GM19023 (cell line): ENCODE results near the gene PARP8.
"Not testable (repeated sequence)": the region's sequence is repeated elsewhere in the genome, so short reads cannot be mapped to it uniquely, and the experiment has no call there.

Experiments used
- ATAC-seq: cut with Tn5 transposase; IDR thresholded peaks from one replicate; pipeline ENCODE4 v1.9.1; 2021; ENCODE audit warnings: mild to moderate bottlenecking, moderate library complexity; ENCODE audit not compliant: unreplicated experiment

Gene PARP8

DNA sequence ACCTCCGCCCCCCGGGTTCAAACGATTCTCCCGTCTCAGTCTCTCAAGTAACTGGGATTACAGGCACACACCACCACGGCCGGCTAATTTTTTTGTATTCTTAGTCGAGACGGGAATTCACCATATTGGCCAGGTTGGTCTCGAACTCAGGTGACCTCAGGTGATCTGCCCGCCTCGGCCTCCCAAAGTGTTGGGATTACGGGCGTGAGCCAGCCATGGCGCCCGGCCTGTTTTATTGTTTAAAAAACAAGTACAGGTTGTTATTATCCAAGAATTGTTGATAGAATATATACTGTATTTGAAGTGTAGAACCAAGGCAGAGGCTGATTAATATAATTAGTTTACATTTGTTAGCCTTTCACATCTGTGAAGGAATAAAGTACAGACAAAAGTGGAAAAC is 8.9 kb downstream of the PARP8 start:
- no peak for ATAC-seq

- not testable (repeated sequence) for ATAC-seq
Measured at GRCh38 chr5:50679554-50679953, 13.1 kb downstream of the PARP8 start.

DNA sequence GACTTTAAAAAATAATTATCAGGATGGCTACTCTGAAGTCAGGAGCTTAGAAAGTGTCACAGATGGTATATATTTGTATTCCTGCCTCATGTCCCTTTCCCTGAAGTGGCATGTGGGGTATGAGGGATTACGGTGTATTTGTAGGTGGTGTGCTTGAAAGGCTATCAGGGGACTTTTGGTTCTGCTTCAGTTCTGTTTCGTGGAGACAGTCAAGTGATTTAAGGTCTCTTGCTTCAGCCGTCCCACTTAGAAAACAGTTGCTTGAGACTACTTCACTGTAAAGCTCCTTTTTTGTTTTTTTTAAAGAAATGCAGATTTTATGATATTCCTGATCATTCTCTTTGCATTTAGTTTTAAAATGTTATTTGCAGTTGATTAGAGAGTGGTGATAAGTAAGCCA is 18.3 kb downstream of the PARP8 start:
- no peak for ATAC-seq

- ATAC-seq: no peak
Measured at GRCh38 chr5:50687548-50687947, 21.1 kb downstream of the PARP8 start.

GRCh38 chr5:50691399-50692016 is 25.1 kb downstream of the PARP8 start:
- no peak for ATAC-seq

DNA sequence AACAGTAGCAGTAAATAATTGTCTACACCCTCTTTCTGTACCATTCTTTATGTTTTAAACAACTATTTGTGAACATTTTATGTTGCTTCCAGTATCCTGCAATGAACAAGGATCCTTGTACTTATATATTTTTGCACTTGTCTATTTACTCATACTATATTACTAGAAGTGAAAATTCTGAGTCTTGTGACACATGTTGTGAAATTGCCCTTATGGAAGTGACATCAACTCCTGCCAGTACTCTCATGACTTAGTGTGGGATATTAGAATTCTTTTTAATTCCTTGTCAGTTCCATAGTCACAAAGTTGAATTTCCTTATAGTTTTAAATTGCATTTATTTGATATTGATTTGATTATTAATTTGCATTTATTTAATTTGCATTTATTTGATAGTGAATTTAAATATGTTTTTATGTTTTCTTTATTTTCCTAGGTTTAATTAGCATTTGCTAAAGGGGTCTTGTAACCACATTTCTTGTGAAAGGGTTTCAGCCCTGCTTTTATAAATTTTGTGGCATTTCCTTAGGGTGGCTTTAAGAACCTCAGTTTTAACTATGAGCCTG is 27.7 kb downstream of the PARP8 start:
- ATAC-seq: no peak

- not testable (repeated sequence) for ATAC-seq
Measured at GRCh38 chr5:50694626-50695025, 28.2 kb downstream of the PARP8 start.

GRCh38 chr5:50697739-50698138 is 31.3 kb downstream of the PARP8 start:
- ATAC-seq: peak; percentile 82

DNA sequence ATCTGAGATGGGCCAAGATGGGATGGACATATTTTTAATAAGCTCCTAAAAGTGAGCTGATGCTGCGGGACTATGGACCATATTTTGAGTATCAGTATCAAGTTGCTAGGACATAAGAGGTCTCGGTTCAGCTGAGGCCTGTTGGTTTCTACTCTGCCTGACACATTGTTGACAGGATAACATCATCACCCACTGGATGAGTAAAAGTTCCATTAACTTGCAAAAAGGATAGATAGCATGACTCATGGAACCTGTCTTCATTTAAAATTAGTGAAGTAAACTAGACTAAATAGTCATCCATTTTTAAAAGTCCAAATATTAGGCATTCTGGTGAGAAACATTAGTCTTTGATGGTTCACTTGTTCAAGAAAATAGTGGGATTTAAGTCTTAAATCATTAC is 33.3 kb downstream of the PARP8 start:
- no peak for ATAC-seq

GRCh38 chr5:50700706-50701105 is 34.3 kb downstream of the PARP8 start:
- no peak for ATAC-seq

DNA sequence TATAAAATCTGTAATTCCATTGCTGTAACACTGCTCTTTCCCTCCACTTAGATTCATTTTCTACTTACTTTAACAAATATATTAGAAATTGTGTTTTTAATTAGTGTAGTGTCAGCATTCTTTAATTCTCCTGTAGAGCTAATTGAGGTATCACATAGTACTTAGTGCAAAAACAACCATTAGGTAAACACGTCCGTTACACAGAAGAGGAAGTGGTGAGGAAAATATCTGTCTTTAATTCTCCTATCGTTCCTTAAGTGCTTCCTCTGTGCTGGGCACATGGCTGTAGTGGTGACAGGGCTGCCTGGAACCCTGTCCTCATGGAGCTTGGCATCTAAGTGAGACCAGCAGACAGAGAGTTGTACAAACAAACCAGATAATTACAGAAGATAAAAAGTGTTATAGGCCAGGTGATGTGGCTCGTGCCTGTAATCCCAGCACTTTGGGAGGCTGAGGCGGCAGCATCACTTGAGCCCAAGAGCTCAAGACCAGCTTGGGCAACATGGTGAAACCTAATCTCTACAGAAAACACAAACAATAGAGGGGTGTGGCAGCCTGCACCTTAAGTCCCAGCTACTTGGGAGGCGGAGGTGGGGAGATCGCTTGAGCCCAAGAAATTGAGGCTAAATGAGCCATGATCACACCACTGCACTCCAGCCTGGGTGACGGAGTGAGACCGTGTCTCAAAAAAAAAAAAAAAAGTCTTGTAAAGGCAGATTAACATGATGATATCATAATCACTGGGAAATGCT is 36.4 kb downstream of the PARP8 start:
- ATAC-seq: no peak

- no peak for ATAC-seq
Measured at GRCh38 chr5:50703367-50703666, 36.9 kb downstream of the PARP8 start.

DNA sequence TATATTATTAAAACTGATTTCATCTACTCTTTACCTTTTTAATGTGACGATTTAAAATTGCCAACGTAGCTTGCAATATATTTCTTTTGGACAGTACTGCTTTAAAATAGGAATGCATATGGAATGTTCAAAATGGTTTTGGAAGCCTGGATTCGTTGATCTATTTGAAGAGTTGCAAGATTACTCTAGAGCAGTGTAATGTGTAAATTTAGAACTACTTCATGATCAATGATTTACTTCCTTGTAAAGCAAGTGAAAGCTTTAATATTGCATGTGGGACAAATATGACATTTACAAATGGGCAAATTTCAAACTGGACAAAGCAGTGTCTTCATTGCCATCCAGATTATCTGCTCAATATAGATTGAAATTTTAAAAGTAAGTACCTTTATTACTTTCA is 38.3 kb downstream of the PARP8 start:
- ATAC-seq: no peak

DNA sequence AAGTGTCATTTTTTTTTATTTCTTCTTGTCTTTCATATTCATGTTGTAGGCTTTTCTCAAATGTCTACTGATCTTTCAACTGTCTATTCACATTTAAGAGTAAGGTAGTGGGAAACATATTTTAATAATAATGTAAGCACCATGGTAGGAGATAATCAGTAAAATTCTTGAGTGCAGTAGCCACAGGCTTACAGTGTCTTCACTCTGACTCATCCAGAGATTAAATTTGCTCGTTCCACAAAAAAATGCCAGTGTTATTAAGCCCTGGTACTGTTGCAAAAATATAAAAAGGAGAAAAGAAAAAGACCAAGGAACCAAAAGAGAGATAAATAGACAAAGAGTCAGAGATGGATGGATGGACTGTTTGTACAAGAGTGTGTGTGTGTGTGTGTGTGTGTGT is 43.0 kb downstream of the PARP8 start:
- ATAC-seq: no peak

DNA sequence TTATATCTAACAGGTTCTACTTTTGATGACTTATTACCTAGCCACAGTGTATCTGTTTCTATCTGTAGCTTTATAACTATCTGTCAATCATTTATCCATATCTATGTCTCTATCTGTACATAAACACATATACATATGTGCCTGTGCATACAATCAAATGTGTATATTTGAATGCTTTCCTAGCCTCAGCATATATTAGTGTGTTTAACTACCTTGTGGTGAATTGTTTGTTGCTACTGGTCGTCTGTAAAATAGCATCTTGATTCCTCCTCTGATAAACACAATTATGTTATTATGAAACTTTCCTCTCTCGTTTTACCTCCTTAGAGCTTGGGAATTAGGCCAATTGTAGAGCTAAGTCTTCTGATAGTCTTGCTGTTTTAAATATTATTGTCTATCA is 44.4 kb downstream of the PARP8 start:
- ATAC-seq: peak; percentile 11

GRCh38 chr5:50711280-50711679 is 44.8 kb downstream of the PARP8 start:
- ATAC-seq: peak; percentile 98

GRCh38 chr5:50712479-50712878 is 46.0 kb downstream of the PARP8 start:
- ATAC-seq: no peak

GRCh38 chr5:50715001-50715400 is 48.6 kb downstream of the PARP8 start:
- ATAC-seq: no peak

DNA sequence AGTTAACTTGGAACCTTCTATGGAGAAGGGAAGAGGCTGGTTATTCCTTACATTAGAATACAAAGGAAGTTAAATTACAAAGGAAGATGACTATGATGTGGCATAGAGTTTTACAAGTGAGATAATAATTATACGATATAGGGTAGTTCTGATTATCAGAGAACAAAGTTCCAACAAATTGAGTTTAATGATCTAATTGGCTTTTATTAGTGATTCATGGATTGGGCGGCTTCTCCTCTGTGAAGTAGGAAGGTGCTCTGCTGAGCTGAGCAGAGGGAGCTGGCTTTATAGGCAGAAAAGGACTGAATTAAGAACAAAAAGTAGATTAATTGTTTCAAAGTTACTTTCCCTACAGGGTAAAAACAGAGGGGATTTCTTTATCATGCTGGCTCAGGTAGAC is 49.7 kb downstream of the PARP8 start:
- ATAC-seq: no peak

DNA sequence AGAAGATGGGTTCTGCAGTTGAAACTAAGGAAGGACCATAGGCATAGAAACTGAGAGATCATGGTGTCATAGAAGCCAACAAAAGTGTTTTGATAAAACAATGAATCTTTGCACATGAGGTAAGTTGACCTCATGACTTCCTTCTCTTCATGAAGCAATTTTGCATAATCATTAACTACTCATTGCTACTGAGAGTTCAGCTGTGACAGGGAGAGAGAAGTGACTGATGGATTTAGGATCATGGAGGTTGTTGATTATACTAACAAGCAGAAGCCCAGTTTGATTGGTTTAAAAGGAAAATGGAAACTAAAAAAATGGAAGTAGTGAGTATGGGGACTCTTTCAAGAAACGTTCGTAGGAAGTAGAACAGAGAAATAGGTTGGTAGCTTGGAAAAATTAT is 51.2 kb downstream of the PARP8 start:
- ATAC-seq: no peak

GRCh38 chr5:50720061-50720710 is 53.7 kb downstream of the PARP8 start:
- ATAC-seq: no peak

DNA sequence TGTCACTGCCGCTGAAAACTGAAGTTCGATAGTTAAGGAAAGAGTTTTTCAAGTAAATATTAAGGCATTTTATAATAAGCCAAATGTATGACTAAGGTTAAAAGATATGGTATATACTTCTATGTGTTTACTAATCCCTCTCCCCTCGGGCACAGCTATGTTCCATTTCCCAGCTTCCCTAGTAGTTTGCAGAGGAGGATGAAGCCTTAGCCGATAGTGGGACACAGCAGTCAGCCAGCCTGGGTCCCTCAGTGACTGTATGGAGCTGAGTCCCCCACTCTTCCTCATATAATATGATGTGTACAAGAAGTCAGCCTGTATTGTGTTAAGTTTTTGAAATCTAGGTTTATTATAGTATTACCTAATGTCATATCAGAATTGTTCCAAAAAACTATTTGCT is 55.8 kb downstream of the PARP8 start:
- ATAC-seq: no peak
